Endothelial cell of umbilical vein (primary cell): ENCODE results near the gene TFAP2B. TPM values are rescaled to one million over a fixed set of nuclear protein-coding genes. Genes with fewer than 3 reads are reported as not detected.
A peak's percentile ranks its signal among the peaks of the same experiment; 100 is the strongest.

Experiments
- BruUV-seq: library from RNA; stranded (reverse); fragments of 400-500 nt; replicated peaks from 2 replicates; lab custom pipeline; 2021; lab: Mats Ljungman, UMichigan
- CTCF ChIA-PET: fragments of 300-600, 350-600 bp; sonication (Branson Sonifier 250); formaldehyde crosslinking; loops from one replicate; lab custom pipeline; 2021; ENCODE audit warnings: antibody characterized with exemption, inconsistent platforms; lab: Charles Lee
- POLR2A ChIA-PET: fragments of 300-600, 350-600 bp; sonication (Branson Sonifier 250); formaldehyde crosslinking; loops from one replicate; lab custom pipeline; 2021; ENCODE audit warnings: antibody characterized with exemption, inconsistent platforms; lab: Charles Lee
- DNase-seq: peaks from one replicate; pipeline ENCODE4 v3.0.0-alpha.2; 2011; ENCODE audit warnings: low read depth, low spot score
- FAIRE-seq: peaks from 2 replicates; lab custom pipeline; 2011; peaks lifted over from hg19 to GRCh38; lab: Jason Lieb, UNC
- H2AFZ ChIP-seq: 2 replicates; pipeline ENCODE4 v1.6.0; 2012; ENCODE audit warnings: low read depth, low read length, control low read depth, inconsistent platforms
- H3K27ac ChIP-seq: 2 replicates; pipeline ENCODE4 v1.5.1; 2011; ENCODE audit warnings: low read depth, mild to moderate bottlenecking, control low read depth, low read length, moderate library complexity; ENCODE audit not compliant: insufficient read depth
- H3K27me3 ChIP-seq, 2 experiments: 2 replicates each; pipeline versions ENCODE4 v1.6.0 to v1.6.1; 2011; ENCODE audit warnings: low read length in 2 of 2, mixed read lengths in 1 of 2; ENCODE audit not compliant: control insufficient read depth in 2 of 2, insufficient read depth in 2 of 2
- H3K36me3 ChIP-seq, 2 experiments: 2 replicates in 1 of 2; 3 replicates in 1 of 2; pipeline ENCODE4 v1.5.1; 2011; ENCODE audit warnings: low read length in 2 of 2, mild to moderate bottlenecking in 1 of 2, moderate library complexity in 1 of 2; ENCODE audit not compliant: control insufficient read depth in 2 of 2, insufficient read depth in 2 of 2; ENCODE audit errors: extremely low read depth in 1 of 2
- H3K4me1 ChIP-seq: 3 replicates; pipeline ENCODE4 v1.5.1; 2011; ENCODE audit warnings: mild to moderate bottlenecking, low read length; ENCODE audit not compliant: control insufficient read depth, insufficient read depth; ENCODE audit errors: extremely low read depth
- H3K4me2 ChIP-seq: 2 replicates; pipeline ENCODE4 v1.6.1; 2011; ENCODE audit warnings: low read length, control low read depth, mixed read lengths; ENCODE audit not compliant: insufficient read depth
- H3K4me3 ChIP-seq, 3 experiments: fragments of 200-600 bp in 1 of 3; sonication (generic), shearing (Covaris generic) in 1 of 3; replicated peaks in 1 of 3; 2 replicates each; pipeline ENCODE4 v1.5.1; 2011 to 2016; ENCODE audit warnings: control low read depth in 3 of 3, low read length in 3 of 3, mild to moderate bottlenecking in 2 of 3, inconsistent platforms in 1 of 3, low read depth in 1 of 3, moderate library complexity in 1 of 3; ENCODE audit not compliant: insufficient read depth in 1 of 3
- H3K79me2 ChIP-seq: 2 replicates; pipeline ENCODE4 v1.6.0; 2012; ENCODE audit warnings: low read length, inconsistent platforms; ENCODE audit not compliant: control insufficient read depth, insufficient read depth
- H3K9ac ChIP-seq: replicated peaks from 2 replicates; pipeline ENCODE3; 2011; ENCODE audit warnings: low read length, control low read depth; ENCODE audit not compliant: insufficient read depth; ENCODE audit errors: extremely low read depth
- H3K9me1 ChIP-seq: replicated peaks from 3 replicates; pipeline ENCODE4 v1.6.0; 2011; ENCODE audit warnings: mild to moderate bottlenecking, low read length; ENCODE audit not compliant: control insufficient read depth, insufficient read depth; ENCODE audit errors: extremely low read depth
- H3K9me3 ChIP-seq: replicated peaks from 2 replicates; pipeline ENCODE4 v1.5.1; 2012; ENCODE audit warnings: low read length, inconsistent platforms; ENCODE audit not compliant: control insufficient read depth, insufficient read depth
- H4K20me1 ChIP-seq: replicated peaks from 2 replicates; pipeline ENCODE3; 2011; ENCODE audit warnings: mild to moderate bottlenecking, low read length; ENCODE audit not compliant: control insufficient read depth, insufficient read depth; ENCODE audit errors: extremely low read depth
- EZH2 ChIP-seq: IDR thresholded peaks from 2 replicates; pipeline ENCODE4 v1.6.1; 2012; ENCODE audit warnings: borderline replicate concordance, low read depth, mild to moderate bottlenecking, moderate library complexity, low read length, inconsistent platforms; ENCODE audit not compliant: severe bottlenecking
- FOS ChIP-seq: IDR thresholded peaks from 2 replicates; pipeline ENCODE4 v1.6.1; 2011; ENCODE audit warnings: mild to moderate bottlenecking, low read length, moderate library complexity, borderline replicate concordance; ENCODE audit not compliant: insufficient read depth
- GATA2 ChIP-seq: IDR thresholded peaks from 2 replicates; pipeline ENCODE4 v1.7.0; 2011; ENCODE audit warnings: low read depth, mild to moderate bottlenecking, moderate library complexity, mixed read lengths, low read length; ENCODE audit not compliant: insufficient read length, insufficient read depth
- MYC ChIP-seq: IDR thresholded peaks from one replicate; pipeline ENCODE4 v1.6.1; 2011; ENCODE audit warnings: mild to moderate bottlenecking, low read depth, low read length
- dilution Hi-C: fragments of 300-500 bp; cut with MboI; formaldehyde crosslinking; loops from one replicate; pipeline ENCODE4 v1.15.0; 2019; ENCODE audit warnings: low sequenced_read_pairs; ENCODE audit not compliant: extremely low pct_ligation_motif_present
- intact Hi-C: fragments of 100-400 bp; cut with micrococcal nuclease; formaldehyde crosslinking; loops from one replicate; pipeline ENCODE4 v1.10.0; 2022
- polyA plus RNA-seq, 4 experiments: library from polyadenylated mRNA; depleted of rRNA in 3 of 4; stranded (reverse) in 3 of 4; unstranded in 1 of 4; fragments of >200 nt; gene quantifications; 2 replicates each; pipeline versions ENCODE4 v1.2.1 to v1.2.3, GENCODE V29; 2011 to 2012; ENCODE audit warnings: missing spikeins in 1 of 4
- total RNA-seq: library from RNA; stranded (reverse); gene quantifications from 2 replicates; pipeline ENCODE4 v1.2.3, GENCODE V29; 2021
- TF ChIP-seq, protein P1 (sequence below), 2 donors: IDR thresholded peaks; 1 replicate in 1 of 2; 2 replicates in 1 of 2; pipeline ENCODE4 v1.5.1; 2011; ENCODE audit warnings: low read length in 2 of 2, mild to moderate bottlenecking in 2 of 2, moderate library complexity in 2 of 2, control low read depth in 1 of 2, inconsistent platforms in 1 of 2, low read depth in 1 of 2; ENCODE audit not compliant: insufficient read depth in 1 of 2; ENCODE audit errors: extremely low read depth in 1 of 2

The TFAP2B gene
- total and polyA plus RNA-seq, 2 donors (not counting 3 experiments of a cell fraction or from before 2014, with no cell fraction given), result not detected

DNA sequence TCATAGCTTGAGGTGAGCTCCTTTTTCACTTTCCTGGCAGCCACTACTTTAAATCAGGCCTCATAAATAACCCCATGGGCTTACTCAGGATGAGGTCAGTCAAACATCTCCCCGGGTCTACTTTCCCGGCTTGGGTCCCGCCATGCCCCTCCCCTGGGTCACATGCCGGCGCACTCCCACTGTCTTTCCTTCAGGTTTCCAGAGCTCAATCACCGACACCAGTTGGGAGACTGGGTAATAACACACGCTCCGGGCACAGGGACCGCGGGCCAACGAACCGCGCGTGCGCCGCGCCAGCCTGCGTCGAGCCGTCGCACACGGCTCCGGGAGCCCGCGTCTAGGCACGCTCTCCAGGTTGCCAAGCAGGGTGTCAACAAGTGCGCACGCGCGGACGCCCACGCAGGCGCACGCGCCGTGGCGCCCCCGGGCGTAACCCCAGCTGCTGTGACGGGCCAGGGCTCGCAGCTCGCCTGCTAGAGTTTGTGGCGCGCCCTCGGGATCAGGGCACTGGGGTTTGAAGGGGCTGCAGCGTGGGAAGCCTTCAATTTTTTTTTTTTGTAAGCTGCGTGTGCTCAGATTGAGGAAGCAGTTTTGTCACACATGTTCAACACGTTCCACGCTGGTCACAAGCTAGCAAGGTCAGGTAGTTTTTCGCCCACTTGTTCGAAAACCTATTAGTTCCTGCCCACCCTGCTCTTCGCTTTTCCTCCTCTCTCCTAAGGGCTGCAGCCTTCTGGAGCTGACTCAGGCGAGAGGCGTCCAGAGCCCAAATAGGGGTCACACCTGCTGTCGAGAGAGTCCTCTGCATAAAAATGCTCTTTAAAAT is 31.8 kb downstream of the TFAP2B start:
- CTCF ChIA-PET, result interaction anchor here (1.0 kb wide), 2 partner anchors 9 to 11 kb away, joined by 3 read pairs; no protein-coding TSS in a partner anchor
- dilution Hi-C loops (no loop called here), intact Hi-C loops (no loop called here)
- H3K79me2 ChIP-seq, result no peaks in the 10 kb centered on the region
- no TSS peak for BruUV-seq
- no peaks in the 10 kb centered on the region for H4K20me1 ChIP-seq
- no peaks in the 10 kb centered on the region for H3K9me3 ChIP-seq
- no peaks in the 10 kb centered on the region for H3K4me1 ChIP-seq
- TF ChIP-seq FOS (no peak), EZH2 (peak; percentile 55), GATA2 (no peak), MYC (no peak)
- TF ChIP-seq, protein P1, sequence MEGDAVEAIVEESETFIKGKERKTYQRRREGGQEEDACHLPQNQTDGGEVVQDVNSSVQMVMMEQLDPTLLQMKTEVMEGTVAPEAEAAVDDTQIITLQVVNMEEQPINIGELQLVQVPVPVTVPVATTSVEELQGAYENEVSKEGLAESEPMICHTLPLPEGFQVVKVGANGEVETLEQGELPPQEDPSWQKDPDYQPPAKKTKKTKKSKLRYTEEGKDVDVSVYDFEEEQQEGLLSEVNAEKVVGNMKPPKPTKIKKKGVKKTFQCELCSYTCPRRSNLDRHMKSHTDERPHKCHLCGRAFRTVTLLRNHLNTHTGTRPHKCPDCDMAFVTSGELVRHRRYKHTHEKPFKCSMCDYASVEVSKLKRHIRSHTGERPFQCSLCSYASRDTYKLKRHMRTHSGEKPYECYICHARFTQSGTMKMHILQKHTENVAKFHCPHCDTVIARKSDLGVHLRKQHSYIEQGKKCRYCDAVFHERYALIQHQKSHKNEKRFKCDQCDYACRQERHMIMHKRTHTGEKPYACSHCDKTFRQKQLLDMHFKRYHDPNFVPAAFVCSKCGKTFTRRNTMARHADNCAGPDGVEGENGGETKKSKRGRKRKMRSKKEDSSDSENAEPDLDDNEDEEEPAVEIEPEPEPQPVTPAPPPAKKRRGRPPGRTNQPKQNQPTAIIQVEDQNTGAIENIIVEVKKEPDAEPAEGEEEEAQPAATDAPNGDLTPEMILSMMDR (IDR thresholded peaks at IDR 0.05; ENCODE audit: extremely low read depth in 1 of 2, insufficient read depth in 1 of 2, low read depth in 1 of 2, low read length in 2 of 2), result no peak
- no peaks in the 10 kb centered on the region for H3K36me3 ChIP-seq
- POLR2A ChIA-PET, result no interaction called here
- H2AFZ ChIP-seq, result no peak overlapping the region
- peaks cover 32 to 57% of the 10 kb centered on the region in 2 experiments for H3K27me3 ChIP-seq
- no peak overlapping the region for H3K4me3 ChIP-seq
- no peak overlapping the region for H3K4me2 ChIP-seq
- H3K27ac ChIP-seq, result no peak overlapping the region
- FAIRE-seq (no peak), DNase-seq (no peak)
- no peaks in the 10 kb centered on the region for H3K9me1 ChIP-seq
- H3K9ac ChIP-seq, result no peak overlapping the region
